A549 treated with GW870086 at 1 μM for 4 hours (cell line): ENCODE results near the gene PTPMT1. TPM values are rescaled to one million over a fixed set of nuclear protein-coding genes. Genes with fewer than 3 reads are reported as not detected.

Source experiments
- total RNA-seq: library from RNA; stranded (reverse); fragments of 200-300 nt; extraction: Qiagen RNA extraction; gene quantifications from 5 replicates; pipeline ENCODE4 v1.2.3, GENCODE V29; 2022; ENCODE audit warnings: low read depth

PTPMT1 gene, protein sequence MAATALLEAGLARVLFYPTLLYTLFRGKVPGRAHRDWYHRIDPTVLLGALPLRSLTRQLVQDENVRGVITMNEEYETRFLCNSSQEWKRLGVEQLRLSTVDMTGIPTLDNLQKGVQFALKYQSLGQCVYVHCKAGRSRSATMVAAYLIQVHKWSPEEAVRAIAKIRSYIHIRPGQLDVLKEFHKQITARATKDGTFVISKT
- 63.3 to 79.2 TPM (median 76.2 TPM) in 5 replicates for total RNA-seq

GRCh38 chr11:47565340-47566148, at the start of gene PTPMT1:
Gene PTPMT1 (plus strand): TSS chr11:47565599. CDS start chr11:47565623, 24 bp downstream.

DNA sequence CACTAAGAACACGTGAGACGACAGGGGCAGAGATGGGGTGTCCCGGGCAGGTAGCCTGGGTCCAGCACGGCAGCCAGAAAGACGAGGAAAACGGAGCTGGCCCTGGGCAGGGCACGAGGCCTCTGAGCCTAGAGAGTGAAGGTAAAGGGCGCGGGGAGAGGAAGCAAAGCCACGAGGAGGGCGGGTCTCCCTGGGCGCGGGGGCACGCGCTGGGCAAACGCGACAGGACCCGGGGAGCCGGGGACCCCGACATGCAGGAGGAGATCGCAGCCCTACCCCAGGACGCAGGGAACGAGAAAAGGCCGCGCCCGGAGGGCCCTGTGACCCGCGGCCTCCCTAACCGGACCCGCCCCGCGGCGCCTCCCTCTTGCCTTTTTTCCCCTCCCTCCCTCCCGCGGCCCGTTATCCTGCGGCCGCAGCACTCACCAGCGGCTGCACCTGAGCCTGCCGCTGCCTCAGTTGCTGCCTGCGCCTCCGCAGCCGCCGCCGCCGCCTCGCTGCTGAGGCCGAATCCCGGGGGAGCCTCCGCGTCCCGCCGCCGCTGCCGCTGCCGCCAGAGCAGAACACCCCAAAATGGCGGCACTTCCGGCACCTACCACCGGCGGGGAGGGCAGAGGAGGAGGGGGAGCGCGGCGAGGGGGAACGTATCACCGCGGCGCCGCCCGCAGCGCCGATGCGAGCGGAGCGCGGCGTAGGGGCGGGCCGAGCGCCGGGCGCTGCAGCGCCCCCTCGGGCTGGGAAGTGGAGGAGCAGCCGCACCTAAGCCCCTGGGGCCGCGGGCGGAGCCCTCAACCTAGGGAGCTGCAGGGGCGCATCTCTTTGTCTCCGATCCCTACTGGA, 12.6 kb upstream of the PTPMT1 start, which contains the start of gene CELF1:
CELF1 (minus strand) TSS at position 567 of the 840 bp plus-strand sequence. CDS start 53,609 bp downstream, outside the sequence.

GRCh38 chr11:47578524-47579494, 13.4 kb downstream of the PTPMT1 start, which contains the start of the genes KBTBD4 and NDUFS3:
Gene KBTBD4 (minus strand): TSS chr11:47578970. CDS start chr11:47578951, 19 bp downstream.
Gene NDUFS3 (plus strand): TSS chr11:47579074. CDS start chr11:47579092, 18 bp downstream.

DNA sequence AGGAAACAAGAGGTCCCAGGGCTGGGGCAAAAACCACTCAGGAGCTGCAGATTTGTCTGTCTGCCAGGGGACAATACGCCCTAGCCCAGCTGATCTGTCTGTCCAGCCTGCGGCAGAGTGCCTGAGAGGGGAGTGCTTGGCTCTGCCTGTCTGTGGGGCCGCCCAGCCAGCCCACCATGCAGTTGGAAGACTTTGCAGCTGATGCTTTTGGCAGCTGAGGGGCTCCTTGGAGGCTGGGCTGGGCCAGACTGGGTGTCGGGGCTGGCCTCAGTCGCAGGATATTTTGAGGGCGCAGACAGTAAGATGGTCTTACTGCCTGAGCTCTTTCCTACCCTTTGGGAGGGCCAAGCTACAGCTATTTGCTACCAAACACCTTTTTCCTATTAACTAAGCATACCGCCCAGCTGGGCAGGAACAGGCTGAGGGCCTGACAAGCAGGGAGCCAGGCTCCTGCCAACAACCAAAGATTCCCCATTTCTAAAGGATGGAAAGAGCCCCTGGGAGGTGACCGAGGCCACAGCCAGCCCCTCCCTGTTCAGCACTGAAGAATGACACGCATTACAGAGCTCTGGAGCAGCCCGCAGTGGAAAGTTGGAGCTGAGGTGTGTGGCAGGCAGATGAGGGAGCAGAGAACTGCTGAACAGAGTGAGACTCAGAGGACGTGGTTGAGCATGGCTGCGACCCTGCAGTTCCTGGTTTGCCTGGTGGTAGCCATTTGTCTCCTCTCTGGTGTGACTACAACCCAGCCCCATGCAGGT, 20.9 kb downstream of the PTPMT1 start, which contains the start of gene FAM180B:
FAM180B (plus strand) TSS at position 581 of the 758 bp plus-strand sequence; CDS start at position 672, 91 bp downstream.

GRCh38 chr11:47593934-47594855, 28.8 kb downstream of the PTPMT1 start, which contains the start of gene C1QTNF4:
Gene C1QTNF4 (minus strand): TSS chr11:47594411. CDS start chr11:47590810, 3,601 bp downstream.

Other genes with a start within 250 kb of the PTPMT1 start
- gene MYBPC3, start 212.9 kb upstream of the PTPMT1 start, total RNA-seq, result 0.02 to 0.10 TPM (median 0.06 TPM) in 5 replicates
- 0.15 TPM in 1 of 5 replicates, not detected in the others for gene SPI1, start 187.1 kb upstream of the PTPMT1 start, total RNA-seq
- gene SLC39A13, start 157.0 kb upstream of the PTPMT1 start, total RNA-seq, result 49.5 to 58.9 TPM (median 53.1 TPM) in 5 replicates
- gene PSMC3, start 139.2 kb upstream of the PTPMT1 start, total RNA-seq, result 180 to 224 TPM (median 193 TPM) in 5 replicates
- gene RAPSN, start 116.5 kb upstream of the PTPMT1 start, total RNA-seq, result 0.07 to 0.10 TPM in 2 of 5 replicates, not detected in the others
- 41.4 to 50.5 TPM (median 49.2 TPM) in 5 replicates for gene CELF1, start 12.5 kb upstream of the PTPMT1 start, total RNA-seq
- gene KBTBD4, start 13.4 kb downstream of the PTPMT1 start, total RNA-seq, result 17.4 to 19.9 TPM (median 18.5 TPM) in 5 replicates
- 111 to 148 TPM (median 135 TPM) in 5 replicates for gene NDUFS3, start 13.5 kb downstream of the PTPMT1 start, total RNA-seq
- gene FAM180B, start 21.1 kb downstream of the PTPMT1 start, total RNA-seq, result not detected in 5 replicates
- gene C1QTNF4, start 28.8 kb downstream of the PTPMT1 start, total RNA-seq, result 0.07 to 0.09 TPM in 2 of 5 replicates, not detected in the others
- 114 to 158 TPM (median 142 TPM) in 5 replicates for gene MTCH2, start 77.0 kb downstream of the PTPMT1 start, total RNA-seq
- 0.86 to 2.0 TPM (median 1.00 TPM) in 5 replicates for gene AGBL2, start 149.8 kb downstream of the PTPMT1 start, total RNA-seq
- gene FNBP4, start 201.7 kb downstream of the PTPMT1 start, total RNA-seq, result 45.4 to 59.0 TPM (median 52.3 TPM) in 5 replicates